ENCODE measurements around the gene ALDOA.

DNA sequence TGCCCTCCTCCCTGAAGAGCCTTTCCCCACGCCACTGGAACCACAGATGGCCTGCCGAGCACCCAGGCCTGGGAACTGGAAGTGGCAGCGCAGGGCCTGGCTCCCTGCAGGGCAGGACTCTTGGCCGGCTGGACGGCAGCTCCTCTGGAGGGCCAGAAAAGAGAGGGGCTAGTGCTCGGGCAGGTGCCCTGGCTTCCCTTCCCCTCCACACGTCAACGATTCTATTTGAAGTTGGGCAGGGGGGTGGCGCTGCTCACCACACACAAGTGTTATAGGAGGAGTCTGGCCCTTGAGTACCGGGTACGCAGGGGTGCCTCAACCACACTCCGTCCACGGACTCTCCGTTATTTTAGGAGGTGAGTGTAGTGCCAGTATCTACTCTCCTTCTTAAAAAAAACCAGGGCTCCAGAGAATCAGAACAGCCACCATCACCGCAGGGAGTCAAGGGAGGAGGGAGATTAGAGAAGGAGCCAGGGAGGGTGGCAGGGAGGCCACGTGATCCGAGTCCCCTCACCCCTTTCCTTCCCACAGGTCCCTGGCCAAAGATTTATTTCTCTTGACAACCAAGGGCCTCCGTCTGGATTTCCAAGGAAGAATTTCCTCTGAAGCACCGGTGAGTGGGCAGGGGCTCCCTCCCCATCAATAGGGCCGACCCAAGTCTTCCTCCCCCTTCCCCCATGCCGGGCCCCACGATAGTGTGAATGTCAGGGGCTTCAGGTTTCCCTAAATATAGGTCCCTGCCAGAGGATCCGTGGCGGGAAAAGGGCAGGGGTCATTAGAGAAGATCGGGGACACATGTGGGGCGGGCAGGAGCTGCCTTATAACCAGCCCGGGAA is 1.4 kb upstream of the ALDOA start:
- TF ChIP-seq, protein P1, sequence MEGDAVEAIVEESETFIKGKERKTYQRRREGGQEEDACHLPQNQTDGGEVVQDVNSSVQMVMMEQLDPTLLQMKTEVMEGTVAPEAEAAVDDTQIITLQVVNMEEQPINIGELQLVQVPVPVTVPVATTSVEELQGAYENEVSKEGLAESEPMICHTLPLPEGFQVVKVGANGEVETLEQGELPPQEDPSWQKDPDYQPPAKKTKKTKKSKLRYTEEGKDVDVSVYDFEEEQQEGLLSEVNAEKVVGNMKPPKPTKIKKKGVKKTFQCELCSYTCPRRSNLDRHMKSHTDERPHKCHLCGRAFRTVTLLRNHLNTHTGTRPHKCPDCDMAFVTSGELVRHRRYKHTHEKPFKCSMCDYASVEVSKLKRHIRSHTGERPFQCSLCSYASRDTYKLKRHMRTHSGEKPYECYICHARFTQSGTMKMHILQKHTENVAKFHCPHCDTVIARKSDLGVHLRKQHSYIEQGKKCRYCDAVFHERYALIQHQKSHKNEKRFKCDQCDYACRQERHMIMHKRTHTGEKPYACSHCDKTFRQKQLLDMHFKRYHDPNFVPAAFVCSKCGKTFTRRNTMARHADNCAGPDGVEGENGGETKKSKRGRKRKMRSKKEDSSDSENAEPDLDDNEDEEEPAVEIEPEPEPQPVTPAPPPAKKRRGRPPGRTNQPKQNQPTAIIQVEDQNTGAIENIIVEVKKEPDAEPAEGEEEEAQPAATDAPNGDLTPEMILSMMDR (IDR thresholded peaks at IDR 0.05; ENCODE audit: poor library complexity), result peak; percentile 31
- TF ChIP-seq EZH2 (IDR thresholded peaks at IDR 0.05; ENCODE audit: borderline replicate concordance) (no peak), EZH2phosphoT487 (IDR thresholded peaks at IDR 0.05; ENCODE audit: low read depth, severe bottlenecking, unreplicated experiment) (no peak)

All from hepatocyte (in vitro differentiated cells).